ENCODE results near the gene DYNC2I2.
"Not testable (repeated sequence)": the region's sequence is repeated elsewhere in the genome, so short reads cannot be mapped to it uniquely, and the experiment has no call there.

DYNC2I2 gene

DNA sequence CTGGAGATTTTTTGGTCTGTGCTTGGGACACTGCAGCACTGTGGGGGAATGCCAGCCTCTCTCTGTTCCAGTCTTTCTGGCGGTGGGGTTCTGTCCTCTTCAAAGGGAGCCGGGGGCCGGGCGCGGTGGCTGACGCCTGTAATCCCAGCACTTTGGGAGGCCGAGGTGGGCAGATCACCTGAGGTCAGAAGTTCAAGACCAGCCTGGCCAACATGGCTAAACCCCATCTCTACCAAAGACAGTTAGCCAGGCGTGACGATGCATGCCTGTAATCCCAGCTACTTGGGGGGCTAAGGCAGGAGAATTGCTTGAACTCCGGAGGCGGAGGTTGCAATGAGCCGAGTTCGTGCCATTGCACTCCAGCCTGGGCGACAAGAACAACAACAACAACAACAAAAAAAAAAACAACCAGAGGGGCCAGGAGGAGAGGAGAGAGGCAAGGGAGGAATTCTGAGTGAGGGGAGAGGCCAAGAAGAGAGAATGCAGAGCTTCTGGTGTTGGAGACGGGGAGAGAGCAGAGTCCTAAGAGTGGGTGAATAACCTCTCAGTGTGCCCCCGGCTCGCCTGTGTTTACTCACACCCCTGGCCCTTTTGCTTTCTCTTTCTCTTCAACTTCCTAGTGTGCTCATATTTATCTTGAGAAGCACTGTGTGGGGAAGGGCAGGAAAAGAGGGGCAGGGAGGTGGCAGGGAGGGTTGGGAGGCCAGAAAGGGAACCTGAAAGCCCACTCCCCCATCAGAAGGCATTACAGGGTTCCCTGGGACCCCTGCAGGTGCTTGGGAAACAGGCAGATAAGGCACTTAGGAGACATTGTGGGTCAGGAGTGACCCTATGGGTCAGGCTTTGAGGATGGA, 29.2 kb upstream of the DYNC2I2 start:
- no peak for DNase-seq

DNA sequence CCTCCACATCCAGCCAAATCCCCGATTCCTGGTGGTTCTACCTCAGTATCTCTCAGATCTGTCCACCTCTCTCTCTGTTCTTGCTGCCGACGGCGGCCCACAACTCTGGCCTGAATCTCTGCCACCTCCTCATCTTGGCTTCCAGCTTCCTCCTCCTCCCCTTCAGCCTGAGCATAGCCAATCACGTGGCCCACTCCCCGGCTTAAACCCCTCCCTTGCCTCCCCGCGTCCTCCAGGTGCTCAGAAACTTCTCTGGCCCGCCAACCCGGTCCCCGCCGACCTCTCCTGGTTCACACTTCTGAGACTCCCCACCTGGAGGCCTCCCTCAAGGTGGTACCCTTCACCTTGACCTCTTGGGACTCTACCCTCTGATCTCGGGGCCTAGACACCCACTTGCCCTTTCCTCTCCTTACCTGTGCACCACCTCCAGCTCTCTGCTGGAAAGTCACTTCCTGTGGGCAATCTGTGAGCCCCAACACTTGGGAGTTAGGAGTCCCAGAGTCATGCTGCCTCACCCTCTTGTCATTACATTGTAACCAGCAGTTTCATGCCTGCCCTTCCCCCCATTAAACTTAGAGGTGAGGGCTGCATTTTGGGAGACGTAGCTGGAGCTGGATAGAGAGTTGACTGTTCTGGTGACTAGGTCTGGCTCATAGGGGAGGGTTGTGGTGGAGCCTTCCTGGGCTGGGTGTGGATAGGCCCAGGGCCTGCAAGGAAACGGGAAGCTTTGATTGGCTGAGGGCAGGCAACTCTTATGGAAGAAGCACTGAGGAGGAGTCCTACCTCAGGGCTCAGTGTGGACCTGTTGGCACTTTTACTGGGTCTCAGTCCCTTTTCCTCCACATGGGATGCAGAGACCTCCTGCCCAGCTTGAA, 27.9 kb upstream of the DYNC2I2 start:
- peak; percentile 82 for DNase-seq

GRCh38 chr9:128684065-128684324, 27.3 kb upstream of the DYNC2I2 start:
- DNase-seq, result no peak

- no peak for DNase-seq
Measured at GRCh38 chr9:128683340-128684064, 26.9 kb upstream of the DYNC2I2 start.

DNA sequence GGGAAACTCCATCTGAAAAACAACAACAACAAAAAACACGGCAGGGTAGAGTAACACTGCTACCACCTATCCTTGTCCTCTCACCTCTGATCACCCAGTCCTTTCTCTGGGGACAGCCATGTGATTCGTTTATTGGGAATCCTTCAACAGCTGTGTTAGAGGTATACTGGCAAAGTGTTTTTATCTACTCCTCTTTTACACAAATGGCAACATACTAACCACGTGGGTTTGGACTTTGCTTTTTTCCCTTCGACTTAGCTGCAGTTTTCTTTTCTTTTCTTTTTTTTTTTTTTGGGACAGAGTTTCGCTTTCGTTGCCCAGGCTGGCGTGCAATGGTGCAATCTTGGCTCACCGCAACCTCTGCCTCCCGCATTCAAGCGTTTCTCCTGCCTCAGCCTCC, 21.1 kb upstream of the DYNC2I2 start:
- no peak for DNase-seq

- DNase-seq, result no peak
Measured at GRCh38 chr9:128675382-128675781, 18.7 kb upstream of the DYNC2I2 start.

GRCh38 chr9:128669786-128670185, 13.1 kb upstream of the DYNC2I2 start:
- DNase-seq, result no peak

GRCh38 chr9:128666481-128666941, 9.9 kb upstream of the DYNC2I2 start:
- DNase-seq, result not testable (repeated sequence)

DNA sequence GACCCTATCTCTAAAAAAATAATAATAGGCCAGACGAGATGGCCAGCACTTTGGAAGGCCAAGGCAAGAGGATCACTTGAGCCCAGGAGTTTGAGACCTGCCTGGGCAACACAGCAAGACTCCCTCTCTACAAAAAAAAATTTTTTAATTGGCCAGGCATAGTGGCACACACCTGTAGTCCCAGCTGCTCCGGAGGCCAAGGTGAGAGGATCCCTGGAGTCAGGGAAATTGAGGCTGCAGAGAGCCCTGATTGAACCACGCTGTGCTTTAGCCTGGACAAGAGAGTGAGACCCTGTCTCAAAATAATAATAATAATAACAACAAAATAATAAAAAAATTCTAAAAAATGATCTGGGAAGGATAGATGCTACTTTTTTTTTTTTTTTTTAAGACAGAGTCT, 1.1 kb upstream of the DYNC2I2 start:
- no peak for DNase-seq

DNA sequence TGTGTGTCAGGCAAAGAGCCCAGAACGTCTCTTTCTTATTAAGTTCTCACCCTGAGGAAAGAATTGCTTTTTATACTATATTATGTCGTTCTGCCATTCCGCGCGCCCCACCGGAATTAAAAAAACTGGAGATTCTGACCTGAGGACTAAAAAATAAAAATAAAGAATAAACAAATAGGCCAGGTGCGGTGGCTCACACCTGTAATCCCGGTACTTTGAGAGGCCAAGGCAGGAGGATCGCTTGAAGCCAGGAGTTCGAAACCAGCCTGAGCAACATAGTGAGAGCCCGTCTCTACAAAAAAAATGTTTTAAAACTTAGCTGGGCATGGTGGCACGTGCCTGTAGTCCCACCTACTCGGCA, 677 bp upstream of the DYNC2I2 start:
- DNase-seq, result no peak

- no peak for DNase-seq
Measured at GRCh38 chr9:128654481-128654880, 2.2 kb downstream of the DYNC2I2 start.

DNA sequence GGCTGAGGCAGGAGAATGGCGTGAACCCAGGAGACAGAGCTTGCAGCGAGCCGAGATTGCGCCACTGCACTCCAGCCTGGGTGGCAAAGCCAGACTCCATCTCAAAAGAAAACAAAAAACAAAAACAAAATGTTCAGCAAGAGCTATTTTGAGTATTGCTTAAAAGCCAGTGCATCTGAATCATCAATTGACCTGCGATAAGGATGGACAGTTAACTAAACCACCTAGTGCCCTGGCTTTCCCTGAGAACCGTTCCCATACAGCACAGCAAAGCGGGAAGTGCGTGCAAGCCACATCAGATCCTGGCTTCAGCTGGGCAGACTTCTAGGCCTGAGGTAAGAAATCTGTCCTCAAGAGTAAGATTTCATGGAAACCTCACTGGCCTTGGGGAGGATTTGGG, 2.7 kb downstream of the DYNC2I2 start:
- DNase-seq, result no peak

- DNase-seq, result no peak
Measured at GRCh38 chr9:128651798-128652197, 4.8 kb downstream of the DYNC2I2 start.

DNA sequence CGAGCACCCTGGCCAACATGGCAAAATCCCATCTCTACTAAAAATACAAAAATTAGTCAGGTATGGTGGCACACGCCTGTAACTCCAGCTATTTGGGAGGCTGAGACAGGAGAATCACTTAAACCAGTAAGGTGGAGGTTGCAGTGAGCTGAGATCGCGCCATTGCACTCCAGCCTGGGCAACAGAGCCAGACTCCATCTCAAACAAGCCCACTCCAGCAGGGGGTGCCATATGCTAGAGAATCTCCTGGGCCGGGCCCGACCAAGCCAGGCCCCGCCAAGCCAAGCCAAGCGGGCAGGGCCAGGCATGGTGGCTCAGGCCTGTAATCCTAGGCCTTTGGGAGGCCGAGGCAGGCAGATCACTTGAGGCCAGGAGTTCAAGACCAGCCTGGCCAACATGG, 8.4 kb downstream of the DYNC2I2 start:
- DNase-seq, result not testable (repeated sequence)

GRCh38 chr9:128643519-128644300, 12.9 kb downstream of the DYNC2I2 start:
- DNase-seq, result no peak

GRCh38 chr9:128642675-128643245, 13.9 kb downstream of the DYNC2I2 start:
- no peak for DNase-seq

DNA sequence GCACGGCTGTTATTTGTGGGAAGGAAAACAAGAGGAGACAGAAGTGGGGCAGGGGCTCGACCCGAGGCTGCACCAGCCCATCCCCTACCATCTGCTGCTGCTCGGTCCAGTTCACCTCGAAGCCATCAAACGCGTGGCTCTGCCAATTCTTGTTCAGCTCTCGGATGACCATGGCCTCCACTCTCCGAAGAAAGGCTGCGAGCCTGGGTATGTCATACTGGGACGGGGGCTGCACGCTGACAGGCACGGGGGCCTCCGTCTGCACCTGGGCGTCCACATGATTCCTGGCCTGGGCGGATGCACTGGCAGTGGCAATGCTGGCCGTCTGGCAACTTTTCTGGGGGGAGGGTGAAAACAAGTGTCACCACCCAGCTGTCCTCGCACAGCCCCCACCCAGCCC, 16.0 kb downstream of the DYNC2I2 start:
- DNase-seq, result no peak

GRCh38 chr9:128638580-128638979, 18.1 kb downstream of the DYNC2I2 start:
- DNase-seq, result no peak

DNA sequence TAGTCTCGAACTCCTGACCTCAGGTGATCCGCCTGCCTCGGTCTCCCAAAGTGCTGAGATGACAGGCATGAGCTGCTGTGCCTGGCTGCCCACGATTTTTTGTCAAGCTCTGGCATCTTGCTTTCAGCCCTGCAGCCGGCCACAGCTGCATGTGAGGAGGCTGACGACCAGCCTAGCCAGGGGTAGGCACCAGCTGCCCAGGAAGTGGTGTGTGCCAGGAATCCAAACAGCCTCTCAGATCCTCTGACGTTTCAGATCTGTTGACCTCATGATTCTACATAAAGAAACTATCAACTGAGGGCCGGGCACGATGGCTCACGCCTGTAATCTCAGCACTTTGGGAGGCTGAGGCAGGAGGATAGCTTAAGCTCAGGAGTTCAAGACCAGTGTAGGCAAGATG, 19.0 kb downstream of the DYNC2I2 start:
- peak; percentile 60 for DNase-seq

GRCh38 chr9:128636556-128637530, 19.8 kb downstream of the DYNC2I2 start:
- DNase-seq, result peak; percentile 62

GRCh38 chr9:128636024-128636390, 20.6 kb downstream of the DYNC2I2 start:
- peak; percentile 49 for DNase-seq
